Measurements from ENCODE around the gene SURF1.

- TF ChIP-seq CTCF (IDR thresholded peaks at IDR 0.05) (peak in 1 of 12 donors; percentile 3), POLR2A (IDR thresholded peaks at IDR 0.05) (peak in 1 of 2 donors; percentile 91)
Observed at GRCh38 chr9:133347985-133348717, 8.1 kb downstream of the SURF1 start, which contains the start of the genes MED22 and RPL7A.
